ENCODE results near the gene GAS7. TPM values are rescaled to one million over a fixed set of nuclear protein-coding genes. Genes with fewer than 3 reads are reported as not detected.

Gene GAS7
- total and polyA plus RNA-seq, 3 donors from 2014 or later = 70.2 to 184 (median 152) TPM

DNA sequence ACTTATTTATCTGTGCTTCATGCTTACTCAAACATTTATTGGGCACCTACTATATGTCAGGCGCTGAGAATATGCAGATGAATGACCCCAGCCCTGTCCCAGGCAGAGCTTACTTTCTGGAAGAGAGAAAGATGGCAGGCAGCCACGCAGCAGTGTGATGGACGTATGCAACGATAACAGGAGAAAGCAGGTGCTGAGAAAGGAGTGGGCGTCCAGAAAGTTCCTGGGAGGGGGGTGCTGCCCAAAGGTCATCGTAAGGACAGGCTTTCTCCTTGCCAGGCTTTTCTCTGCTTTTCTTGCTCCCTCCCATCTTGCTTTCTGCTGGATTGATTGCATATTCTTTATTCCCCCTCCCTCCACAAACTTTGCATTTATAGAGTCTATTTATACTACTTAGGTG, 124.5 kb downstream of the GAS7 start:
- H3K36me3 ChIP-seq (ENCODE audit: low read depth, missing control alignments) = no peaks in the 10 kb centered on the region
- H3K4me3 ChIP-seq = no peak overlapping the region
- H3K27me3 ChIP-seq = no peaks in the 10 kb centered on the region
- DNase-seq = no peak
- H3K9me3 ChIP-seq = no peaks in the 10 kb centered on the region
- peaks cover 8% of the 10 kb centered on the region for H3K4me1 ChIP-seq
- TF ChIP-seq, protein P1, sequence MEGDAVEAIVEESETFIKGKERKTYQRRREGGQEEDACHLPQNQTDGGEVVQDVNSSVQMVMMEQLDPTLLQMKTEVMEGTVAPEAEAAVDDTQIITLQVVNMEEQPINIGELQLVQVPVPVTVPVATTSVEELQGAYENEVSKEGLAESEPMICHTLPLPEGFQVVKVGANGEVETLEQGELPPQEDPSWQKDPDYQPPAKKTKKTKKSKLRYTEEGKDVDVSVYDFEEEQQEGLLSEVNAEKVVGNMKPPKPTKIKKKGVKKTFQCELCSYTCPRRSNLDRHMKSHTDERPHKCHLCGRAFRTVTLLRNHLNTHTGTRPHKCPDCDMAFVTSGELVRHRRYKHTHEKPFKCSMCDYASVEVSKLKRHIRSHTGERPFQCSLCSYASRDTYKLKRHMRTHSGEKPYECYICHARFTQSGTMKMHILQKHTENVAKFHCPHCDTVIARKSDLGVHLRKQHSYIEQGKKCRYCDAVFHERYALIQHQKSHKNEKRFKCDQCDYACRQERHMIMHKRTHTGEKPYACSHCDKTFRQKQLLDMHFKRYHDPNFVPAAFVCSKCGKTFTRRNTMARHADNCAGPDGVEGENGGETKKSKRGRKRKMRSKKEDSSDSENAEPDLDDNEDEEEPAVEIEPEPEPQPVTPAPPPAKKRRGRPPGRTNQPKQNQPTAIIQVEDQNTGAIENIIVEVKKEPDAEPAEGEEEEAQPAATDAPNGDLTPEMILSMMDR (IDR thresholded peaks at IDR 0.05) = no peak
- no peak for TF ChIP-seq POLR2A (IDR thresholded peaks at IDR 0.05)
- no peak overlapping the region for H3K27ac ChIP-seq
- intact Hi-C loops (cut with DNase I; ENCODE audit: low total_unique reads) = no loop called here
- 77 to 78% methylated on average over 6 of the region's 6 CpGs for WGBS, 2 donors

DNA sequence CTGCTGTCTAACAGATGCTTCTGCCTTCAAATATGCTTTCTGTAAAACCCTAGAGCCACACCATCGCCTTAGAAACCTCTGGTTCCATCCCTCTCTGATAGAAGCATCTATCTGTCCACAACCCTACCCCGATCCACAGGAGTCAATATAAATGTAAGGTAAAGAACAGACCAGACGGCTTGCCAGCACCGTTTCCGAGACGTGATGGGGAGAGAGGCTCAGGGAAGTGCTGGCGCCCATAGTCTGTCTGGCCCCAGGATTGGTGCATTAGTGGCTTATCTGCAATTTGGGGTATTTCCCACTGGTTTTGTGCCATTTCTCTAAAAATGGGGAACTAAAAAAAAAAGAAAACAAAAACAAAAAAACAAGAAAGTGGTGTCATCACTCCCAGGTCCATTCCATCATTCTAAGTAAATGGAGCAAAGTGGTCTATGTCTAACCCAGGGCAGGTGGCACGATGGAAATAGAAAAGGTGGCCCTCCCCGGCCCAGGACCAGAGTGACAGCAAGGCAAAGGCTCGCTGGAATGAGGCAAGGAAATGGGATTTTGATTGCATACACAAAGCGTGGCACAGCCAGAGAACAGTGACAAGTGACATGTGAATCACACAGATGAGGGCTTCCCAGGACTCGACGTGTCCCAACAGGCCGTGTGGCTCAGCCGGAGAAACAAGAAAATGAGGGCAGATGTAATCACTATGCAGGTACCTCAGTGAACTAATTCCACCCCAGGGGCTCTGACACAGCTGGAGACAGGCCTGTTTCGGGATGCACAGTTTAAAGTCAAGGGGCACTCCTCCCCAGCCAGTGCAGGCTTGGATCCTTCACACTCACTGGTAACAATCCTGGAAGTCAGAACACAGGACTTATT, 125.6 kb downstream of the GAS7 start:
- no peak overlapping the region for H3K4me3 ChIP-seq
- no peaks in the 10 kb centered on the region for H3K36me3 ChIP-seq (ENCODE audit: low read depth, missing control alignments)
- H3K4me1 ChIP-seq = peaks cover 8% of the 10 kb centered on the region
- 93 to 95% methylated on average over 16 of the region's 16 CpGs for WGBS, 2 donors
- DNase-seq = no peak
- H3K9me3 ChIP-seq = no peaks in the 10 kb centered on the region
- intact Hi-C loops (cut with DNase I; ENCODE audit: low total_unique reads) = no loop called here
- H3K27me3 ChIP-seq = no peaks in the 10 kb centered on the region
- TF ChIP-seq POLR2A (IDR thresholded peaks at IDR 0.05) = no peak
- TF ChIP-seq, protein P1 (IDR thresholded peaks at IDR 0.05) = no peak
- no peak overlapping the region for H3K27ac ChIP-seq

DNA sequence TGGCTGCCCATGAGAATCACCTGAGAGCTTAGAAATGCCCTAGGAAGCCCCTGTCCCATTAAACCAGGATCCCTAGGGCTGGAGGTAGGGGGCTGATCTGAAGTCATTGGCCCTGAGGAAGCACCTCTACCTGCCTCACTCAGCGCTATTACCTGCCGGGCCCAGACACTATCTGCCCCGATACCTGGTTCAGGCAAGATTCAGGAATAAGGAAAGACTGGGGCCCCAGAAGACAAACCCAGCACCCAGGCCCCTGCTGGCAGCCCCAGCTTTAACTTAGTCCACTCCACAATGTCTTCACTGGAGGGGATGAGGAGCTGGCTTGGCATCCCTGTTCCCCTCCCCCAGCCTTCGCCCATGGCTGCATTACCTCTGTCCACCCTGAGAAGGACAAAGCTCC, 126.3 kb downstream of the GAS7 start:
- TF ChIP-seq, protein P1 (IDR thresholded peaks at IDR 0.05) = no peak
- TF ChIP-seq POLR2A (IDR thresholded peaks at IDR 0.05) = no peak
- H3K4me1 ChIP-seq = peaks cover 8% of the 10 kb centered on the region
- intact Hi-C loops (cut with DNase I; ENCODE audit: low total_unique reads) = no loop called here
- no peak overlapping the region for H3K27ac ChIP-seq
- H3K27me3 ChIP-seq = no peaks in the 10 kb centered on the region
- H3K36me3 ChIP-seq (ENCODE audit: low read depth, missing control alignments) = no peaks in the 10 kb centered on the region
- no peak overlapping the region for H3K4me3 ChIP-seq
- H3K9me3 ChIP-seq = no peaks in the 10 kb centered on the region
- 95 to 97% methylated on average over 3 to 4 of the region's 4 CpGs for WGBS, 2 donors
- no peak for DNase-seq

DNA sequence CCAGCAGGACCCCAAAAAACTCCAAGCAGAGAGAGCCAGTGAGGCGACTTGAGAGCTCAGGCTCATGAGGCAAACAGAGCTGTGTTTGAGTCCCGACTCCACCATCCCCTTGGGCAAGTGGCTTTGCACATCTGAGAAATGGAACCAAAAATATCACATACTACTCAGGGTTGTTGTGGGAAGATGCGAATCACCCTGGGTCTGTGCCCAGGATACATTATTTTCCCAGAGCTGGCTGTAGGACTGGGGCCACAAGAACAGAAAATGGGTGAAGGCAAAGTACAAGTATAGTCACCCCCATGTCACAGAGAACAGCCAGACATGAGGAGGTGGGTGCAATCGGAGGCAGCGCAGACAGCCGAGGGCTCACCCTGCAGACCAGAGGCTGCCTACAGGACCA, 127.3 kb downstream of the GAS7 start:
- TF ChIP-seq POLR2A (IDR thresholded peaks at IDR 0.05) = no peak
- TF ChIP-seq, protein P1 (IDR thresholded peaks at IDR 0.05) = no peak
- H3K4me3 ChIP-seq = no peak overlapping the region
- 88 to 90% methylated on average over 6 of the region's 6 CpGs for WGBS, 2 donors
- no peak overlapping the region for H3K27ac ChIP-seq
- no peak for DNase-seq
- H3K9me3 ChIP-seq = no peaks in the 10 kb centered on the region
- H3K36me3 ChIP-seq (ENCODE audit: low read depth, missing control alignments) = no peaks in the 10 kb centered on the region
- no peaks in the 10 kb centered on the region for H3K27me3 ChIP-seq
- peaks cover 8% of the 10 kb centered on the region for H3K4me1 ChIP-seq
- intact Hi-C loops (cut with DNase I; ENCODE audit: low total_unique reads) = no loop called here

DNA sequence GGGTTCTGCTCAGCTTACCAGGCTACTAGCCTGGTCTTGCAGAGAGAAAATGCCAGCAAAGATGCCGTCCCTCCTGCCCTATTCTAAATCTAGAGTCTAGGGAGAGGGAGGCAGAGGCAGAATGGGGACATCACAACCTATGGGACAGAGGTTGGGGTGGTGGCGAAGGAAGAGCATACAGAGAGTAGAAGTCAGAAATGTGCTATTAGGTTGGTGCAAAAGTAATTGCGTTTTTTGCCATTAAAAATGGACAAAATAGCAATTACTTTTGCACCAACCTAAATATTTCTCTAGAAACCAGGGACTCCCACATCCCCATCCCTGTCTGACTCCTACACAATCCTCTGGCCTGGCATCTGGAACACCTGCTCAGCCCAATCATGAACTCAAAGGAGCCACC, 127.7 kb downstream of the GAS7 start:
- Histone ChIP-seq H3K4me1 (peaks cover 8% of the 10 kb centered on the region), H3K36me3 (ENCODE audit: low read depth, missing control alignments) (no peaks in the 10 kb centered on the region), H3K9me3 (no peaks in the 10 kb centered on the region), H3K4me3 (no peak overlapping the region), H3K27me3 (no peaks in the 10 kb centered on the region), H3K27ac (no peak overlapping the region)
- DNase-seq = no peak
- TF ChIP-seq, protein P1 (IDR thresholded peaks at IDR 0.05) = no peak
- TF ChIP-seq POLR2A (IDR thresholded peaks at IDR 0.05) = no peak
- intact Hi-C loops (cut with DNase I; ENCODE audit: low total_unique reads) = no loop called here
- WGBS, 2 donors = 95 to 96% methylated on average over 3 of the region's 3 CpGs
